Measurements from ENCODE around the gene YLPM1. TPM values are rescaled to one million over a fixed set of nuclear protein-coding genes. Genes with fewer than 3 reads are reported as not detected.

The YLPM1 gene
- polyA plus RNA-seq, 2 donors = 10.4 to 13.0 TPM

GRCh38 chr14:74879427-74880182 lies 116.5 kb downstream of the YLPM1 start:
- Histone ChIP-seq H3K4me3 (ENCODE audit: low read depth in 1 of 2, low read length in 2 of 2) (no peak overlapping the region), H3K4me1 (ENCODE audit: control insufficient read depth in 2 of 2, insufficient read depth in 2 of 2, low read length in 1 of 2) (peaks cover 0 to 2% of the 10 kb centered on the region in 2 donors), H3K36me3 (ENCODE audit: control insufficient read depth in 2 of 2, insufficient read depth in 2 of 2, low read length in 1 of 2) (no peaks in the 10 kb centered on the region), H3K27ac (ENCODE audit: low read depth in 2 of 2, low read length in 1 of 2) (no peak overlapping the region), H3K9me3 (ENCODE audit: control insufficient read depth in 2 of 2, insufficient read depth in 1 of 2, low read depth in 1 of 2, low read length in 1 of 2) (no peaks in the 10 kb centered on the region), H3K27me3 (ENCODE audit: control insufficient read depth in 1 of 2, insufficient read depth in 2 of 2, low read length in 2 of 2) (no peaks in the 10 kb centered on the region)
- WGBS, 2 donors = 60 to 67% methylated on average over 3 of the region's 3 CpGs

DNA sequence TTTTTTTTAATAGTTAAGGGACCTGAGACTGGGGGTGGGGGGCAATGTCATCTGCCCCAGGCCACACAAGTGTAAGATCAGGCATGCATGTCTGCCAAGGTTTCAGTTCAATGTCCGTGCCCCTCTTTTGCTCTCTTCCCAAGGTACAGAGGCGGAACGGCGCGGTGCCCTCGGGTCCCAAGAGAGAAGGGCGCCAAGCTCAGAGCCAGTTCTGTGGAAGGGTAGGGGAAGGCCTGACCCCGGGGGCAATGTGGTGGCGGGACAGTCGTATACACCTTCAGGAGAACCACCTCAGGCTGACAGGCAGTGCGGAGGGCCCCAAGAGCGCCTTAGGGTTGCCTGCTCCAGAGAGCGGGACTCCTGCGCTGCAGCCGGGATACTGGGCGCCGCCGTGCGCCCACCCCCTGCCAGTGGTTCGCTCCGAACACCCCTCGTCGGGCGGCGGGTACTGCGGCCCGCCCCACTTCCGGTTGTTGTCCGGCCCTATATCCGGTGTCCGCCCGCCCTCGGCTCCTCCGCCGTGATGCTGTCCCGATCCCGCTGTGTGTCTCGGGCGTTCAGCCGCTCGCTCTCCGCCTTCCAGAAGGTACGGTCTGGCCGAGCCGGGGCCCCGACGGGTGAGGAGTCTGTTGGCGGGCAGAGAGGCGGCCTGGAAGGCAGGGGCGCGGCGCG lies 118.5 kb downstream of the YLPM1 start, which contains the start of gene DLST:
TSS of gene DLST (plus strand) at position 486 of the 672 bp plus-strand sequence. CDS start at position 524, 38 bp downstream.
- peaks cover 0 to 3% of the 10 kb centered on the region in 2 donors for H3K36me3 ChIP-seq (ENCODE audit: control insufficient read depth in 2 of 2, insufficient read depth in 2 of 2, low read length in 1 of 2)
- H3K4me1 ChIP-seq (ENCODE audit: control insufficient read depth in 2 of 2, insufficient read depth in 2 of 2, low read length in 1 of 2) = peaks cover 0 to 5% of the 10 kb centered on the region in 2 donors
- WGBS, 2 donors = 0 to 1% methylated on average over 35 to 53 of the region's 53 CpGs
- H3K9me3 ChIP-seq (ENCODE audit: control insufficient read depth in 2 of 2, insufficient read depth in 1 of 2, low read depth in 1 of 2, low read length in 1 of 2) = no peaks in the 10 kb centered on the region
- peak within 1 kb of the TSS; percentile 99 to 100 for H3K27ac ChIP-seq (ENCODE audit: low read depth in 2 of 2, low read length in 1 of 2)
- H3K4me3 ChIP-seq (ENCODE audit: low read depth in 1 of 2, low read length in 2 of 2) = peak within 1 kb of the TSS; percentile 90 to 99
- H3K27me3 ChIP-seq (ENCODE audit: control insufficient read depth in 1 of 2, insufficient read depth in 2 of 2, low read length in 2 of 2) = no peaks in the 10 kb centered on the region

DNA sequence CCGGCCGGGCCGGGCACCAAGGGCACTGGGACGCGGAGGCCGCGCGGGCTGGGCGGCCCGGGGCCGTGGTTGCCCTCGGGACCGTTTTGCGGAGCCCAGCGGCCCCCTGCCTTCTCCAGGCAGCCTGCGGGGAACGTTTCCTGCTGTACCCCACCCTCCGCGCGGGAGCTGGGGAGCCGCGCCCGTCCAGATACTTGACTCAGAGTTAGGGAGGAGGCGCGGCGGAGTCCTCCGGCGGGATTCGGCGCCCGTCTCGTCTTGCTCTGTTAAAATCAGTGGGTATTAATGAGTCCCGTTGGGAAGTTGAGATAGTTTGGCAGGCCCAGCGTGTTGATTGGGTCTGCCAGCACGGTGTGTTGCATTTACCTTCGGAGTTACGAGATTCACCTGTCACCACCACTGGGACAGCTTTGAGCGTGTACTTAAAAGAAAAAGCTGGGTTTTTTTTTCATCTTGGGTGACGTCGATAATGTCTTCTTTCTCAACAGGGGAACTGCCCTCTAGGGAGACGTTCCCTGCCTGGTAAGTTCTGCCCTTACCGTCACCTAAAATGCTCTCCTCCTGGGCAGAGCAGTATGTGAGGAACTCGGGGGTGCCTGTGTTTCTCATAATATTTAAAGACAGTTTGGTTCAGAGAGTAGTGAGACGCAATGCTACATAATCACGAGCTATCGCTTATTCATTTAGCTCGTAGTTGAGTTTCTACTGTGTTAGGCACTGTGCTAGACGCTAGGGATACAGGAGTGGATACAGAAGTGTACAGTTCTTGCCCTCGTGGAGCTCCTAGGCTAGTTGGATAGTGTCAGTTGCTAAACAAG lies 119.2 kb downstream of the YLPM1 start:
- WGBS, 2 donors = 0 to 1% methylated on average over 40 to 49 of the region's 49 CpGs
- Histone ChIP-seq H3K4me1 (ENCODE audit: control insufficient read depth in 2 of 2, insufficient read depth in 2 of 2, low read length in 1 of 2) (peaks cover 0 to 5% of the 10 kb centered on the region in 2 donors), H3K36me3 (ENCODE audit: control insufficient read depth in 2 of 2, insufficient read depth in 2 of 2, low read length in 1 of 2) (peaks cover 0 to 3% of the 10 kb centered on the region in 2 donors)

More for the DNA sequence above, 119.2 kb downstream of the YLPM1 start:
- H3K9me3 ChIP-seq (ENCODE audit: control insufficient read depth in 2 of 2, insufficient read depth in 1 of 2, low read depth in 1 of 2, low read length in 1 of 2) = no peaks in the 10 kb centered on the region
- H3K27ac ChIP-seq (ENCODE audit: low read depth in 2 of 2, low read length in 1 of 2) = peak overlapping the region; percentile 99 to 100
- H3K4me3 ChIP-seq (ENCODE audit: low read depth in 1 of 2, low read length in 2 of 2) = peak overlapping the region; percentile 90 to 99
- H3K27me3 ChIP-seq (ENCODE audit: control insufficient read depth in 1 of 2, insufficient read depth in 2 of 2, low read length in 2 of 2) = no peaks in the 10 kb centered on the region

Other genes starting within 250 kb of the YLPM1 start
- 1 to 10 TPM; 4.7 to 5.5 TPM for gene LTBP2, start 151.1 kb upstream of the YLPM1 start, polyA plus RNA-seq
- 1 to 10 TPM; 8.0 to 9.3 TPM for gene AREL1, start 50.2 kb upstream of the YLPM1 start, polyA plus RNA-seq
- 10 to 100 TPM in 1 of 2 donors, 1 to 10 TPM in 1; 4.4 to 19.8 TPM for gene FCF1, start 50.2 kb upstream of the YLPM1 start, polyA plus RNA-seq
- gene PROX2, start 112.8 kb downstream of the YLPM1 start, polyA plus RNA-seq = not detected
- gene DLST, start 118.6 kb downstream of the YLPM1 start, polyA plus RNA-seq = 10 to 100 TPM; 31.0 to 56.5 TPM
- gene RPS6KL1, start 159.9 kb downstream of the YLPM1 start, polyA plus RNA-seq = 1 to 10 TPM; 2.8 to 3.0 TPM
- gene PGF, start 192.3 kb downstream of the YLPM1 start, polyA plus RNA-seq = 1 to 10 TPM; 2.4 to 2.5 TPM
- 10 to 100 TPM; 13.3 to 42.9 TPM for gene EIF2B2, start 239.6 kb downstream of the YLPM1 start, polyA plus RNA-seq